Lower lobe of right lung (tissue), 2 donors: ENCODE measurements around the gene FBXO36. TPM values are rescaled to one million over a fixed set of nuclear protein-coding genes. Genes with fewer than 3 reads are reported as not detected.

Source experiments
- ATAC-seq, 2 donors: fragments of 200-7000 bp; cut with Tn5 transposase; one replicate each; pipeline ENCODE4 v1.9.1; 2020 to 2022; ENCODE audit warnings: mild to moderate bottlenecking in 2 of 2, moderate library complexity in 2 of 2
- DNase-seq: peaks from one replicate; pipeline ENCODE4 v3.0.0-alpha.2; 2020
- H3K27ac ChIP-seq: fragments of 200-600 bp; one replicate; pipeline ENCODE4 v1.8.0; 2022
- H3K27me3 ChIP-seq: fragments of 200-600 bp; one replicate; pipeline ENCODE4 v1.8.0; 2022; ENCODE audit warnings: low read depth
- H3K36me3 ChIP-seq: fragments of 200-600 bp; one replicate; pipeline ENCODE4 v1.8.0; 2022; ENCODE audit warnings: mild to moderate bottlenecking
- H3K4me1 ChIP-seq: fragments of 200-600 bp; one replicate; pipeline ENCODE4 v1.8.0; 2022
- H3K4me3 ChIP-seq: fragments of 200-600 bp; one replicate; pipeline ENCODE4 v1.8.0; 2022; ENCODE audit warnings: mild to moderate bottlenecking
- H3K9me3 ChIP-seq: fragments of 200-600 bp; one replicate; pipeline ENCODE4 v1.8.0; 2022
- intact Hi-C: fragments of 100-400 bp; cut with DNase I; formaldehyde crosslinking; loops from one replicate; pipeline ENCODE4 v1.11.0; 2022
- total RNA-seq: library from RNA; stranded (reverse); fragmentation: NEBNext Ultra II Directional; extraction: Animal tissue kit (Norgen Biotek cat#: 25700); gene quantifications from one replicate; pipeline ENCODE4 v1.2.1, GENCODE V29; 2021
- TF ChIP-seq, protein P1 (sequence below): fragments of 200-600 bp; IDR thresholded peaks from one replicate; pipeline ENCODE4 v1.8.0; 2022; ENCODE audit warnings: antibody characterized with exemption, mild to moderate bottlenecking
- donor health status: DM: no; HTN: yes; CAD: no; lungs with severe emphysema.

Gene FBXO36
- total RNA-seq, 1 donor from 2014 or later = 3.3 TPM

DNA sequence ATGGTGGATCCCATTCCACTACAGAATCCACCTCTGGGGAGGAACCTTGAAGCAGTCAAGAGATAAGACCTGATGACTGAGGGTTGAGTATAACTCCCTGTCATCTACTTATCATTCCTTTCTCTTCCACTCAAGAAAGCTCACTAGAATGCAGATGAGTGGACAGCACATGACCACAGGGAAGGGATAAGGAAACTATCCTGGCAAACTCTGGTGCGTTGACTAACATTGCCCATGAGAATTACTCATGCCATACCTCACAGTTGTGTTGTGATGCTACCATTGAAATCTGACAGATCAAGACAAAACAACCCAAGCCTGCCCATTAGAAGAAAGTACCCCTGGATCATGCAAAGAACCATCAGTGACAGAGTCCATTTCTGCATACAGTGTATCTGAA, 119.9 kb downstream of the FBXO36 start:
- H3K27me3 ChIP-seq = no peaks in the 10 kb centered on the region
- H3K36me3 ChIP-seq = no peaks in the 10 kb centered on the region
- H3K27ac ChIP-seq = no peak overlapping the region
- no peaks in the 10 kb centered on the region for H3K4me1 ChIP-seq
- TF ChIP-seq, protein P1, sequence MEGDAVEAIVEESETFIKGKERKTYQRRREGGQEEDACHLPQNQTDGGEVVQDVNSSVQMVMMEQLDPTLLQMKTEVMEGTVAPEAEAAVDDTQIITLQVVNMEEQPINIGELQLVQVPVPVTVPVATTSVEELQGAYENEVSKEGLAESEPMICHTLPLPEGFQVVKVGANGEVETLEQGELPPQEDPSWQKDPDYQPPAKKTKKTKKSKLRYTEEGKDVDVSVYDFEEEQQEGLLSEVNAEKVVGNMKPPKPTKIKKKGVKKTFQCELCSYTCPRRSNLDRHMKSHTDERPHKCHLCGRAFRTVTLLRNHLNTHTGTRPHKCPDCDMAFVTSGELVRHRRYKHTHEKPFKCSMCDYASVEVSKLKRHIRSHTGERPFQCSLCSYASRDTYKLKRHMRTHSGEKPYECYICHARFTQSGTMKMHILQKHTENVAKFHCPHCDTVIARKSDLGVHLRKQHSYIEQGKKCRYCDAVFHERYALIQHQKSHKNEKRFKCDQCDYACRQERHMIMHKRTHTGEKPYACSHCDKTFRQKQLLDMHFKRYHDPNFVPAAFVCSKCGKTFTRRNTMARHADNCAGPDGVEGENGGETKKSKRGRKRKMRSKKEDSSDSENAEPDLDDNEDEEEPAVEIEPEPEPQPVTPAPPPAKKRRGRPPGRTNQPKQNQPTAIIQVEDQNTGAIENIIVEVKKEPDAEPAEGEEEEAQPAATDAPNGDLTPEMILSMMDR = no peak
- ATAC-seq (no peak), DNase-seq (no peak)
- H3K4me3 ChIP-seq = no peak overlapping the region
- no peaks in the 10 kb centered on the region for H3K9me3 ChIP-seq
- intact Hi-C loops = no loop called here

DNA sequence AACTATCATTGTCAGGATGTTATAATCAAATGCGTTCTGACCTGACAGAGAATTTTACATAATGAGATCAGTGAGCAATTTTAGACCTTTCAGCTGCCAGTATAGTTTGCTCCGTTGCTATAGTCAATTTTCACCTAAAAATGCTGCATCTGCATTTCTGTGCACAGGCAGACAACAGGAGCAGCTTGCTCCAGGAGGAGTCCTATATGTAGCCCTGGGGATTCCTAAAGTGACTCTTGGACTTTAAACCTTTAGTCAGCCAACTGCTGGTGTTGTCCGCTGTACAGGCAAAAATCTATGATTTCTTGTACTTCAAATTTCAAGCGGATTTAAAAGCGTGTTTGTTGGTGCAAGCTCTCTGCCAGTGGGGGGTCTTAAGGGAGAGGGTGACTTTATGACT, 120.7 kb downstream of the FBXO36 start:
- H3K27ac ChIP-seq = no peak overlapping the region
- no peaks in the 10 kb centered on the region for H3K4me1 ChIP-seq
- H3K36me3 ChIP-seq = no peaks in the 10 kb centered on the region
- intact Hi-C loops = no loop called here
- H3K27me3 ChIP-seq = no peaks in the 10 kb centered on the region
- TF ChIP-seq, protein P1 = no peak
- H3K4me3 ChIP-seq = no peak overlapping the region
- DNase-seq = no peak
- ATAC-seq = no peak
- no peaks in the 10 kb centered on the region for H3K9me3 ChIP-seq

DNA sequence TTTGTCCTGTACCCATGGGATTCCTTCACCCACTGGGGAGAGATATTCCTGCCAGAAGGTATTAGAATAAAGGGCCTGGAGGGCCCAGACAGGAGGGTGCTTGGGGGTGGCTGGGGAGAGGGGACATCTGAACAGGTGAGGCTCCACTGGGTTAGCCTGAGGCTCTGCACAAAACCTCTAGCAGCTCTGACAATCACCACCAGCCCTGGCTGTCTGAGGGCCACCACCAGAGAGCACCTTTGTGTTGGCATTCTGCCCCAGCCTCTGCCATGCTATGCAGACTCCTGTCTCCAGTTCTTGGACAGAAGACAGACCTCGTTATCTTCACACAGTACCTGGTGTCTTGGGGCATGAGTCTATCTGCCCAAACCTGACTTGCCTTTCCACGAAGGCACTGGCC, 121.2 kb downstream of the FBXO36 start:
- Histone ChIP-seq H3K9me3 (no peaks in the 10 kb centered on the region), H3K27me3 (no peaks in the 10 kb centered on the region), H3K4me3 (no peak overlapping the region), H3K27ac (no peak overlapping the region), H3K36me3 (no peaks in the 10 kb centered on the region), H3K4me1 (no peaks in the 10 kb centered on the region)
- intact Hi-C loops = no loop called here
- ATAC-seq = no peak
- no peak for DNase-seq
- TF ChIP-seq, protein P1 = no peak

DNA sequence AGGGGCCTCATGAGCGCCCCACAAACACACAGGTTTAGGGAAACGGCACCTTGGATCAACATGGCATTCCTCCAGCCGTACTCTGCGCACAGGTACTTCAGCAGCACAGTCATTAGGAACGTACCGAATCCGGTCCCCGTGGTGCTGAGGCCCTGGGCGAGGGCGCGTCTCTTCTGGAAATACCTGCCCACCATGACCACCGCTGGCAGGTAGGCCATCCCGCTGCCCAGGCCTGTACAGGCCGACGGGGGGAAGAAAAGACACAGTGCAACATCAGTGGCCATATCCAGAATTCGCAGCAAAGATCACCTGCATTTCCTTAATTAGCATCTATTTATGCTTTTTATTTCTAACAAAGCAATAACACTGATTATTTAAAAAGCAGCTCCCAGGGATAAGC, 124.2 kb downstream of the FBXO36 start:
- intact Hi-C loops = no loop called here
- DNase-seq (no peak), ATAC-seq (no peak)
- H3K27me3 ChIP-seq = no peaks in the 10 kb centered on the region
- TF ChIP-seq, protein P1 = no peak
- no peak overlapping the region for H3K27ac ChIP-seq
- no peaks in the 10 kb centered on the region for H3K36me3 ChIP-seq
- no peaks in the 10 kb centered on the region for H3K4me1 ChIP-seq
- no peak overlapping the region for H3K4me3 ChIP-seq
- no peaks in the 10 kb centered on the region for H3K9me3 ChIP-seq

DNA sequence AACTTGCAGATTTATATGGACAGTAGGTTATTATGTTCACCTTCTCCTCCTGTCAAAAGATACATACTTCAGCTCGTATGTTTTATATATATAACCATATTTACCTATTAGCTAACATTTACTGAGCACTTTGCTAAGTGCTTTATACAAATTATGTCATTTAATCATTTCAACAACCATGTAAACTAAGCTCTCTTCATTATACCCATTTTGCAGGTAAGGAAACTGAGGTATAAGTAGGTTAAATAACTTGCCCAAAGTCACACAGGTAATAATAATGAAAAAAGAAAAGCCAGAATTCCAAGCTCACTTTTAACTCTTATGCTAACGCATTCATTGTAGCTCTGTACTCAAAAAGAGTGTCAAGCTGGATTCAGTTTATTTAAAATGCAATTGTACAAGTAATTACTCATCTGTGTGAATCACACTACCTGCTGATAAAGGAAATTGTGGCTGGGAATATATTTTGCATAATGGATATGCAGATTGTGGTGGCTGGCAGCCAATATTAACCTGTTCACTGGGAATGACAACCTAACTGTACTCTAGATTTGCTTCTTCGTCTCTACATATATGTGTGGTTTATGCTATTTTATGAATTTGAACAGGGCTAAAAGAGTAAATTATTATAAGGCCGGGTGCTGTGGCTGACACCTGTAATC, 125.8 kb downstream of the FBXO36 start:
- no peaks in the 10 kb centered on the region for H3K4me1 ChIP-seq

More for the DNA sequence above, 125.8 kb downstream of the FBXO36 start:
- intact Hi-C loops = no loop called here
- ATAC-seq (no peak), DNase-seq (no peak)
- TF ChIP-seq, protein P1 = no peak
- Histone ChIP-seq H3K27me3 (no peaks in the 10 kb centered on the region), H3K4me3 (no peak overlapping the region), H3K9me3 (no peaks in the 10 kb centered on the region), H3K27ac (no peak overlapping the region), H3K36me3 (no peaks in the 10 kb centered on the region)
